Adipocyte (in vitro differentiated cells): ENCODE results near the gene PBOV1.
A peak's percentile ranks its signal among the peaks of the same experiment; 100 is the strongest.
"Not testable (repeated sequence)": the region's sequence is repeated elsewhere in the genome, so short reads cannot be mapped to it uniquely, and the experiment has no call there.

Source experiments
- DNase-seq: peaks from one replicate; pipeline ENCODE4 v3.0.0-alpha.2; 2015; ENCODE audit warnings: low read depth
- H3K27me3 ChIP-seq: replicated peaks from 2 replicates; pipeline ENCODE4 v1.7.0; 2013; ENCODE audit warnings: mild to moderate bottlenecking, low read length, moderate library complexity; ENCODE audit not compliant: control insufficient read depth, insufficient read depth
- H3K36me3 ChIP-seq: 2 replicates; pipeline ENCODE4 v1.7.0; 2013; ENCODE audit warnings: low read length, mild to moderate bottlenecking, moderate library complexity; ENCODE audit not compliant: control insufficient read depth, insufficient read depth, severe bottlenecking
- H3K4me1 ChIP-seq: 2 replicates; pipeline ENCODE4 v1.7.0; 2013; ENCODE audit warnings: mild to moderate bottlenecking, low read length, moderate library complexity; ENCODE audit not compliant: control insufficient read depth, insufficient read depth
- H3K4me3 ChIP-seq: 2 replicates; pipeline ENCODE4 v1.7.0; 2013; ENCODE audit warnings: mild to moderate bottlenecking, low read length, moderate library complexity
- H3K9ac ChIP-seq: 2 replicates; pipeline ENCODE4 v1.7.0; 2013; ENCODE audit warnings: mild to moderate bottlenecking, low read length, moderate library complexity
- H3K9me3 ChIP-seq: 2 replicates; pipeline ENCODE4 v1.7.0; 2013; ENCODE audit warnings: mild to moderate bottlenecking, low read length, moderate library complexity; ENCODE audit not compliant: control insufficient read depth

PBOV1 gene

GRCh38 chr6:138225953-138226352 lies 7.7 kb upstream of the PBOV1 start:
- no peak for DNase-seq
- no peak overlapping the region for H3K4me3 ChIP-seq
- H3K27me3 ChIP-seq = peaks cover 3% of the 10 kb centered on the region
- peaks cover 16% of the 10 kb centered on the region for H3K4me1 ChIP-seq
- H3K36me3 ChIP-seq = no peaks in the 10 kb centered on the region
- H3K9me3 ChIP-seq = no peaks in the 10 kb centered on the region
- H3K9ac ChIP-seq = no peak overlapping the region

- no peaks in the 10 kb centered on the region for H3K36me3 ChIP-seq
- no peaks in the 10 kb centered on the region for H3K27me3 ChIP-seq
- H3K4me3 ChIP-seq = no peak overlapping the region
- peaks cover 16% of the 10 kb centered on the region for H3K4me1 ChIP-seq
- no peaks in the 10 kb centered on the region for H3K9me3 ChIP-seq
- no peak overlapping the region for H3K9ac ChIP-seq
- DNase-seq = peak; percentile 2
These were observed 4.7 kb upstream of the PBOV1 start for GRCh38 chr6:138222901-138223546.

GRCh38 chr6:138219901-138220300 lies 1.6 kb upstream of the PBOV1 start:
- H3K27me3 ChIP-seq = peaks cover 16% of the 10 kb centered on the region
- no peaks in the 10 kb centered on the region for H3K9me3 ChIP-seq
- no peak overlapping the region for H3K4me3 ChIP-seq
- no peak for DNase-seq
- no peaks in the 10 kb centered on the region for H3K36me3 ChIP-seq
- H3K4me1 ChIP-seq = peaks cover 11% of the 10 kb centered on the region
- no peak overlapping the region for H3K9ac ChIP-seq

- H3K9me3 ChIP-seq = no peaks in the 10 kb centered on the region
- DNase-seq = no peak
- peaks cover 11% of the 10 kb centered on the region for H3K4me1 ChIP-seq
- H3K36me3 ChIP-seq = no peaks in the 10 kb centered on the region
- no peak overlapping the region for H3K4me3 ChIP-seq
- peaks cover 17% of the 10 kb centered on the region for H3K27me3 ChIP-seq
- no peak overlapping the region for H3K9ac ChIP-seq
These were observed 1.1 kb upstream of the PBOV1 start for GRCh38 chr6:138219398-138219797.

- Histone ChIP-seq H3K4me1 (no peaks in the 10 kb centered on the region), H3K36me3 (no peaks in the 10 kb centered on the region), H3K27me3 (peaks cover 27% of the 10 kb centered on the region), H3K4me3 (no peak overlapping the region), H3K9ac (no peak overlapping the region), H3K9me3 (no peaks in the 10 kb centered on the region)
- no peak for DNase-seq
These were observed 3.1 kb downstream of the PBOV1 start for GRCh38 chr6:138215093-138215782.

- H3K4me1 ChIP-seq, H3K4me3 ChIP-seq, H3K9me3 ChIP-seq: not testable (repeated sequence)
These were observed 5.8 kb downstream of the PBOV1 start for GRCh38 chr6:138212530-138212929.

GRCh38 chr6:138211601-138212000 lies 6.7 kb downstream of the PBOV1 start:
- Histone ChIP-seq H3K9me3 (no peaks in the 10 kb centered on the region), H3K9ac (no peak overlapping the region), H3K36me3 (no peaks in the 10 kb centered on the region), H3K4me3 (no peak overlapping the region), H3K4me1 (no peaks in the 10 kb centered on the region), H3K27me3 (peaks cover 34% of the 10 kb centered on the region)
- no peak for DNase-seq

More at GRCh38 chr6:138212530-138212929, 5.8 kb downstream of the PBOV1 start:
- not testable (repeated sequence) for H3K36me3 ChIP-seq, H3K9ac ChIP-seq, DNase-seq
- H3K27me3 ChIP-seq = peaks cover 30% of the 10 kb centered on the region

GRCh38 chr6:138211048-138211581 lies 7.2 kb downstream of the PBOV1 start:
- Histone ChIP-seq H3K9ac (no peak overlapping the region), H3K27me3 (peaks cover 29% of the 10 kb centered on the region), H3K9me3 (no peaks in the 10 kb centered on the region), H3K36me3 (no peaks in the 10 kb centered on the region), H3K4me1 (no peaks in the 10 kb centered on the region), H3K4me3 (no peak overlapping the region)
- DNase-seq = no peak

GRCh38 chr6:138206862-138207261 lies 11.4 kb downstream of the PBOV1 start:
- no peaks in the 10 kb centered on the region for H3K9me3 ChIP-seq
- H3K27me3 ChIP-seq = peaks cover 25% of the 10 kb centered on the region
- H3K9ac ChIP-seq = no peak overlapping the region
- H3K4me3 ChIP-seq = no peak overlapping the region
- DNase-seq = no peak
- no peaks in the 10 kb centered on the region for H3K4me1 ChIP-seq
- H3K36me3 ChIP-seq = no peaks in the 10 kb centered on the region

GRCh38 chr6:138205437-138206094 lies 12.7 kb downstream of the PBOV1 start:
- DNase-seq = no peak
- H3K9me3 ChIP-seq = no peaks in the 10 kb centered on the region
- H3K36me3 ChIP-seq = no peaks in the 10 kb centered on the region
- H3K4me3 ChIP-seq = no peak overlapping the region
- peaks cover 17% of the 10 kb centered on the region for H3K27me3 ChIP-seq
- H3K9ac ChIP-seq = no peak overlapping the region
- no peaks in the 10 kb centered on the region for H3K4me1 ChIP-seq

GRCh38 chr6:138204792-138205384 lies 13.4 kb downstream of the PBOV1 start:
- Histone ChIP-seq H3K9me3 (no peaks in the 10 kb centered on the region), H3K36me3 (no peaks in the 10 kb centered on the region), H3K9ac (no peak overlapping the region), H3K4me1 (no peaks in the 10 kb centered on the region), H3K27me3 (peaks cover 12% of the 10 kb centered on the region), H3K4me3 (no peak overlapping the region)
- DNase-seq = no peak
